Transverse colon (tissue), 3 donors: Measurements from ENCODE around the gene COLEC11.
"Not testable (repeated sequence)": the region's sequence is repeated elsewhere in the genome, so short reads cannot be mapped to it uniquely, and the experiment has no call there.

ENCODE experiments used
- CTCF ChIP-seq, 5 experiments: fragments of 200-600 bp in 3 of 5; fragments of 450-650 bp in 2 of 5; sonication (generic) in 3 of 5; IDR thresholded peaks; 1 replicate in 2 of 5; 2 replicates in 3 of 5; pipeline ENCODE4 v1.5.1; 2016 to 2017; ENCODE audit warnings: antibody characterized with exemption in 5 of 5, inconsistent platforms in 3 of 5, mild to moderate bottlenecking in 2 of 5, moderate library complexity in 1 of 5
- EP300 ChIP-seq: sonication (generic); formaldehyde crosslinking; IDR thresholded peaks from one replicate; pipeline ENCODE4 v1.6.1; 2017; ENCODE audit warnings: antibody characterized with exemption, low read depth
- POLR2A ChIP-seq: fragments of 450-650 bp; IDR thresholded peaks from one replicate; pipeline ENCODE4 v1.6.1; 2016; ENCODE audit warnings: antibody characterized with exemption, mild to moderate bottlenecking, moderate library complexity

DNA sequence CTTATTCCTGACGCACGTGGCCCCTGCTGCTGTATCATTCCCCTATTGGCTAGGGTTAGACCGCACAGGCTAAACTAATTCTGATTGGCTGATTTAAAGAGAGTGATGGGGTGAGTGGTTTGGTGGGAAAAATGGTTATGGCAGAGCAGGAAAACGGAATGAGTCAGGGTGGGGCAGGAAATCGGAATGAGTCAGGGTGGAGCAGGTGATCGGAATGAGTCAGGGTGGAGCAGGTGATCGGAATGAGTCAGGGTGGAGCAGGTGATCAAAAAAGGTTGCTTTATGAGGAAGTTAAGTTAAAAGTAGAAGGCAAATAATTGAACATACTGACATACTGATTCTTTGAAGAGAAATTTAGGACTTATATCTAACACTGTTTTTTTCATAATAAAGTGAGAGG lies 65.7 kb downstream of the COLEC11 start:
- not testable (repeated sequence) for TF ChIP-seq CTCF (IDR thresholded peaks at IDR 0.05); POLR2A; EP300
